Fibroblast of villous mesenchyme (primary cell): ENCODE measurements around the gene MUC12. TPM values are rescaled to one million over a fixed set of nuclear protein-coding genes. Genes with fewer than 3 reads are reported as not detected.

Experiments used
- DNase-seq: peaks from one replicate; pipeline ENCODE4 v3.0.0-alpha.2; 2010; ENCODE audit warnings: low read depth
- H3K4me3 ChIP-seq: 2 replicates; pipeline ENCODE4 v1.5.1; 2011; ENCODE audit warnings: low read depth, mild to moderate bottlenecking, low read length
- total RNA-seq: library from RNA; depleted of rRNA; stranded (reverse); fragments of >200 nt; gene quantifications from 2 replicates; pipeline ENCODE4 v1.2.3, GENCODE V29; 2012
- TF ChIP-seq, protein P1 (sequence below): IDR thresholded peaks from 2 replicates; pipeline ENCODE4 v1.5.1; 2012; ENCODE audit warnings: low read depth, mild to moderate bottlenecking, low read length; ENCODE audit not compliant: insufficient read depth

The MUC12 gene
- total RNA-seq, 1 donor: not detected

DNA sequence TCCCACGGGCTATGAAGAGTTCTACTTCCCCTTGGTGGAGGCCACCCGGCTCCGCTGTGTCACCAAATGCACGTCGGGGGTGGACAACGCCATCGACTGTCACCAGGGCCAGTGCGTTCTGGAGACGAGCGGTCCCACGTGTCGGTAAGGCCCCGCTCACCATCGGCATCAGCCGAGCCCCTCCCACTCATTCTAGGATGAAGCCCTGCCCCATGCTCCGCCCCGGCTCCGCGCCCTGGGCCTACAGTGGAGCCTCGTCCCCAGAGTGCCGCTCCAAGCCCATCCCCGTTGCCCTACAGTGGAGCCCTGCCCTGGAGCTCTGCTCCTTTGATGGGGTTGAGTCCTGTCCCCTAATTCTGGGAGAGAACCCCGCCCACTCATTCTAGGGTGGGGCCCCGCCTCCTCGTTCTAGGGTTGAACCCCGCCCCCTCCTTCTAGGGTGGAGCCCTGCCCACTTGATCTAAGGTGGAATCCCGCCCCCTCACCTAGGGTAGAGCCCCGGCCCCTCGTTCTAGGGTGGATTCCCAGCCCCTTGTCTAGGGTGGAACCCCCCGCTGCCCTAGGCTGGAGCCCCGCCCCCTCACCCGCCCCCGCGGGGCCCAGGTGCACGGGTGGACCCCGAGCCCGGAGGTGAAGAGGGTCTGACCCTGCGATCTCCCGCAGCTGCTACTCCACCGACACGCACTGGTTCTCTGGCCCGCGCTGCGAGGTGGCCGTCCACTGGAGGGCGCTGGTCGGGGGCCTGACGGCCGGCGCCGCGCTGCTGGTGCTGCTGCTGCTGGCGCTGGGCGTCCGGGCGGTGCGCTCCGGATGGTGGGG lies 3.4 kb upstream of the MUC12 start:
- TF ChIP-seq, protein P1, sequence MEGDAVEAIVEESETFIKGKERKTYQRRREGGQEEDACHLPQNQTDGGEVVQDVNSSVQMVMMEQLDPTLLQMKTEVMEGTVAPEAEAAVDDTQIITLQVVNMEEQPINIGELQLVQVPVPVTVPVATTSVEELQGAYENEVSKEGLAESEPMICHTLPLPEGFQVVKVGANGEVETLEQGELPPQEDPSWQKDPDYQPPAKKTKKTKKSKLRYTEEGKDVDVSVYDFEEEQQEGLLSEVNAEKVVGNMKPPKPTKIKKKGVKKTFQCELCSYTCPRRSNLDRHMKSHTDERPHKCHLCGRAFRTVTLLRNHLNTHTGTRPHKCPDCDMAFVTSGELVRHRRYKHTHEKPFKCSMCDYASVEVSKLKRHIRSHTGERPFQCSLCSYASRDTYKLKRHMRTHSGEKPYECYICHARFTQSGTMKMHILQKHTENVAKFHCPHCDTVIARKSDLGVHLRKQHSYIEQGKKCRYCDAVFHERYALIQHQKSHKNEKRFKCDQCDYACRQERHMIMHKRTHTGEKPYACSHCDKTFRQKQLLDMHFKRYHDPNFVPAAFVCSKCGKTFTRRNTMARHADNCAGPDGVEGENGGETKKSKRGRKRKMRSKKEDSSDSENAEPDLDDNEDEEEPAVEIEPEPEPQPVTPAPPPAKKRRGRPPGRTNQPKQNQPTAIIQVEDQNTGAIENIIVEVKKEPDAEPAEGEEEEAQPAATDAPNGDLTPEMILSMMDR: peak; percentile 86
- DNase-seq: peak; percentile 56
- peak overlapping the region; percentile 35 for H3K4me3 ChIP-seq

DNA sequence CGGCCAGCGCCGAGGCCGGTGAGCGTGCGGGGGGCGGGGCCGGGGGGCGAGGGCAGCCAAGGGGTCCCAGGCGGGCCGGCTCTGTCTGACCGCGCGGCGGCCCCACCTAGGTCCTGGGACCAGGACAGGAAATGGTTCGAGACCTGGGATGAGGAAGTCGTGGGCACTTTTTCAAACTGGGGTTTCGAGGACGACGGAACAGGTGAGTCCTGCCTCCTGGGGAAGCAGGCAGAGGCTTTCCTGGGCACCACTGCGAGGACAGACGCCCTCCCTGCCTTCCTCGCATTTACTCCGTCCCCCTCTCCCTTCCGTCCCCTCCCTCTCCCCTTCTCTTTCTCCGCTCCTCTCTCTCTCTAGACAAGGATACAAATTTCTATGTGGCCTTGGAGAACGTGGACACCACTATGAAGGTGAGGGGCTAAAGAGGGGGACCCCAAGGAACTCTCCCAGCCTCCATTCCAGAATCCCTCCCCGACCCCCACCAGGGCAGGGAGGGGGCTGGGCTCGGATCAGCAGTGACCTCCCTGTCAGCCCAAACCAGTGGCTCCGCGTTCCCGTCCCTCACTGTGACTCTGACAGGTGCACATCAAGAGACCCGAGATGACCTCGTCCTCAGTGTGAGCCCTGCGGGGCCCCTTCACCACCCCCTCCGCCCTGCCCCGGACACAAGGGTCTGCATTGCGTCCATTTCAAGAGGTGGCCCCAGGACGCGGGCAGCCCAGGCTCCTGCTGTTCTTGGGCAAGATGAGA lies 2.6 kb upstream of the MUC12 start:
- TF ChIP-seq, protein P1: no peak
- DNase-seq: no peak
- no peak overlapping the region for H3K4me3 ChIP-seq

DNA sequence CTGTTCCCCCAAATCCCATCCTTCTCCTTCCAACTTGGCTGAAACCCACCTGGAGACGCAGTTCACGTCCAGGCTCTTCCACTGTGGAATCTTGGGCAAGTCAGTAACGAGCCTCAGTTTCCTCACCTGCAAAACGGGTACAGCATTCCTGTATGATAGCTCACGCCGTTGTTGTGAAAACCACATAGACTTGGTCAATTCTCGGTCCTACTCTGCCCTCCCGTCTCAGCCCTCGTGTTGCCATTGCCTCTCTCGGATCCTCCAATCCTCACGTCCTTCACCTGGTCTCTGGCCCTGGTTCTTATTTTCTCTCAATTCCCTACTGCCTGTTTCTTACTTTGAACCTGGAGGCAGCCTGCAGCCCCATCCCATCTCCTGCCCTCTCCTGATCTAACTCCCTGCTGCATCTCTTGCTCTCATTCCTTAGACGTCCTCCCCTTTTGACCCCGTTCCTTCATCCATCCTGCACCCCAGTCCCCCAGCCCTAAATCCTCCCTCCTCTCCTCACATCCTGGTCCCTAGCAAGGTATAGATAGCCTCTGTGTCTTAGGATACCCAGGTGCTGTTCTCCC lies 2.0 kb upstream of the MUC12 start:
- TF ChIP-seq, protein P1: no peak
- no peak for DNase-seq
- H3K4me3 ChIP-seq: no peak overlapping the region

DNA sequence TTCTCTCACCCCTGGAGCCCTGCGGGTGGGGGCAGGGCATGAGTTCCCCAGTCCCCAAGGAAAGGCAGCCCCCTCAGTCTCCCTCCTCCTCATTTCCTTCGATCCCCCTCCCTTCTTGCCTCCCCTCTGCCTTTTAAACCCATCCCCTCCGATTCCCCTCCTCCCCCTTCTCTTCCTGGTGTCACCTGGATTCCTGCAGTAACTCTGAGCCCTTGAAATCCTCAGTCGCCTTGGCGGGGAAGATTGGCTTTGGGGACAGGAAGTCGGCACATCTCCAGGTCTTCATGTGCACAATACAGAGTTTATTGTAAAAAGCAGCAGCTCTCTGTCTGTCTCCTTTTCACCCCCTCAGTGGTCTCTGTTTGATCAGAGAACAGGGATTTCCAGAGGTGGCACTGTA lies 1.3 kb upstream of the MUC12 start:
- H3K4me3 ChIP-seq: no peak overlapping the region
- DNase-seq: no peak
- TF ChIP-seq, protein P1: no peak

DNA sequence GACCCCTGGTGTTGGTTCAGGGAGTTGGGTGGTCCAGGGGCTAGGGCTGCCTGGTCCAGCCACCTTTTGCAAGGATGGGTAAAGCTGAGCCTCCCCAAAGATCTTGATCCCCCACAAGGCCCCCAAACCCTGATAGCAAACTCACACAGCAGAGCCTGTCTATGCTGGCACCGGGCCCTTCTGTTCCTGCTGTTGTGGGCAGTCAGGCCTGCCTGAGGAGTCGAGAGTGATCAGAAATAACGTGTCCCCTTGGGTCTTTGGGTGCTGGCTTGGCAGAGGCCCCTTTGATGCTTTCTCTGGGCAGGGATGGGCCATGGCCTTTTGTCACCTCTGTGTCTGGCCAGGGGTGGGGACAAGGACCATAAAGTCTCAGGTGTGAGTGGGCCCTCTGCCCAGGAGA lies 715 bp upstream of the MUC12 start:
- TF ChIP-seq, protein P1: no peak
- DNase-seq: no peak
- no peak overlapping the region for H3K4me3 ChIP-seq

DNA sequence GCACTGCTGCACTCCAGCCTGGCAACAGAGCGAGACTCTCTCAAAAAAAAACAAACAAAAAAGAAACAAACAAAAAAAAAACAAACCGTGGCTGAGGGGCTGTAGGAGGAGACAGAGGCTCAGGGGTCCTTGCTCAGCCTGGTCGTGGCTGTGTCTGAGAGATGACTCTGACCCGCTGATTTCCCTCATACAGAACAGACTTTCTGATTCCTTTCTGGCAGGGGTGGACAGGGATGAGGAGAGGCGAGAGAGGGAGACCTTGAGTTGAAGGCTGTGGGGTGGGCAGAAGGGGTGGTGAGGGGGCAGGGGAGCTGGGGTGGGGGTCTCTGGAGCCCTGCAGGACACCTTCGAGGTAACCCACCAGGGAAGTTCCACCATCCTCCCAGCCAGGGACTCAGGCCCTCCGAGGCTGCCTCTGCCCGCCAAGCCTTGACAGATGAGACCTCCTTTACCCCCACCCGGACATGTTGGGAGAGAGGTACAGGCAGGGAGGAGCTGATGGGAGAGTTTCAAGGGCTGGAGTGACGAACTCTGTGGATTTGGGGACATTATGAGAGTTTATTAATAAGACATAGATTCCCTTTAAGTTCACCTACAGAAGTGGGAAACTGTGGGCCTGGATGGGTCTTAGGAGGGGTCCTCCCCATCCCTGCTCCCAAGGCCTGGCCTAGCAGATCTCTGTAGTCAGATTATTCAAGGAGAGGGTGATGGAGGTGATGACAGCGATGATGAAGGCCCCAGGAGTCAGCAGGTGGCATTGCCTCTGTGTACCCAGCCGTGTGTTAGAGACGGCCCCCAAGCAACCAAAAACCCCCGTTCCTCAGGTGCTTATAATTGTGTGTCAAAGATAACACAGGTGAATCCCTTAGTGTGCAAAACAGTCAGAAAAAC lies 2.0 kb downstream of the MUC12 start:
- TF ChIP-seq, protein P1: no peak
- H3K4me3 ChIP-seq: no peak overlapping the region
- no peak for DNase-seq
